ENCODE results near the gene MUC2.

The MUC2 gene

DNA sequence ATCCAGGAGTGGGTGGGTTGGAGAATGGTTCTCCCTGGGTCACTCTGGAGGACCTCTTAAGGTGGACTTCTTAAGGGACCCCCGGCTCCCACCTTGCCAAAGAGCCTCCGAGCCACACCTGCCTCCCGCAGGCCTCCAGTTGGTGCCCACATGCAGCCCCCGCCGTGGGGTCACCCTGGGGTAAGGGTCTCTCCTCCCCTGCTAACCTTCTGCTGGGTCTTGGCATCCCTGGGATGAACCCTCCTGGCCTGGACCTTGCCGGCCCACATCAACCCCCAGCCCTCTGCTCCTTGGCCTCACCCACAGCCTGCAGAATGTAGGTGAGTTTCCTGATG is 25.6 kb upstream of the MUC2 start:
- TF ChIP-seq, protein P1, sequence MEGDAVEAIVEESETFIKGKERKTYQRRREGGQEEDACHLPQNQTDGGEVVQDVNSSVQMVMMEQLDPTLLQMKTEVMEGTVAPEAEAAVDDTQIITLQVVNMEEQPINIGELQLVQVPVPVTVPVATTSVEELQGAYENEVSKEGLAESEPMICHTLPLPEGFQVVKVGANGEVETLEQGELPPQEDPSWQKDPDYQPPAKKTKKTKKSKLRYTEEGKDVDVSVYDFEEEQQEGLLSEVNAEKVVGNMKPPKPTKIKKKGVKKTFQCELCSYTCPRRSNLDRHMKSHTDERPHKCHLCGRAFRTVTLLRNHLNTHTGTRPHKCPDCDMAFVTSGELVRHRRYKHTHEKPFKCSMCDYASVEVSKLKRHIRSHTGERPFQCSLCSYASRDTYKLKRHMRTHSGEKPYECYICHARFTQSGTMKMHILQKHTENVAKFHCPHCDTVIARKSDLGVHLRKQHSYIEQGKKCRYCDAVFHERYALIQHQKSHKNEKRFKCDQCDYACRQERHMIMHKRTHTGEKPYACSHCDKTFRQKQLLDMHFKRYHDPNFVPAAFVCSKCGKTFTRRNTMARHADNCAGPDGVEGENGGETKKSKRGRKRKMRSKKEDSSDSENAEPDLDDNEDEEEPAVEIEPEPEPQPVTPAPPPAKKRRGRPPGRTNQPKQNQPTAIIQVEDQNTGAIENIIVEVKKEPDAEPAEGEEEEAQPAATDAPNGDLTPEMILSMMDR (IDR thresholded peaks at IDR 0.05; ENCODE audit: low read depth, low read length) = no peak
- Histone ChIP-seq H3K9me3 (no peaks in the 10 kb centered on the region), H3K36me3 (no peaks in the 10 kb centered on the region), H3K4me3 (ENCODE audit: low read depth, low read length) (no peak overlapping the region), H3K4me1 (no peaks in the 10 kb centered on the region), H3K27me3 (no peaks in the 10 kb centered on the region)
- no peak for DNase-seq

DNA sequence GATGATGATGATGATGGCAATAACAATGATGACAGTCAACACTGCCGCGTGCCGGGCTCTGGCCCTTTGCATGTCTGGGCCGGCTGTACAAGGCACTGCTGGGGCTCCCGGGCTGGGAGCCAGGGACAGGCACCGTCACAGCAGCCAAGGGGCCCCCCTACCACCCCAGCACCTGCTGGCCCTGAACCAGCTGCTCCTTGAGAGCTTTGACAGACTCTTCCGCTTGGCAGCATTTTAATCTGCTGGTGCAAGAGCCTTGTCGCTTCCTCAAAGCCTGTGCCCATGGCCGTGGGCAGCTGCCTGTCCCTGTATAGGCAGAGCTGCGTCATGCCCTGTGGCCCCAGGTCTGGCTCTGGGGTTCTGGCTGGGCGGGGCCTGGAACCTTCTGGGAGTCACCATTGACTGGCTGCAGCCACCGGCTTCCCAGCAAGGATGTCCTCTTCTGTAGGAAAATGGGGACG is 25.2 kb upstream of the MUC2 start:
- Histone ChIP-seq H3K9me3 (no peaks in the 10 kb centered on the region), H3K36me3 (no peaks in the 10 kb centered on the region), H3K4me1 (no peaks in the 10 kb centered on the region), H3K4me3 (ENCODE audit: low read depth, low read length) (no peak overlapping the region), H3K27me3 (no peaks in the 10 kb centered on the region)
- peak; percentile 3 for DNase-seq
- TF ChIP-seq, protein P1 (IDR thresholded peaks at IDR 0.05; ENCODE audit: low read depth, low read length) = no peak

GRCh38 chr11:1049911-1050580 is 24.6 kb upstream of the MUC2 start:
- Histone ChIP-seq H3K36me3 (no peaks in the 10 kb centered on the region), H3K27me3 (no peaks in the 10 kb centered on the region), H3K4me3 (ENCODE audit: low read depth, low read length) (no peak overlapping the region), H3K9me3 (no peaks in the 10 kb centered on the region), H3K4me1 (no peaks in the 10 kb centered on the region)
- peak; percentile 6 for DNase-seq
- TF ChIP-seq, protein P1 (IDR thresholded peaks at IDR 0.05; ENCODE audit: low read depth, low read length) = no peak

DNA sequence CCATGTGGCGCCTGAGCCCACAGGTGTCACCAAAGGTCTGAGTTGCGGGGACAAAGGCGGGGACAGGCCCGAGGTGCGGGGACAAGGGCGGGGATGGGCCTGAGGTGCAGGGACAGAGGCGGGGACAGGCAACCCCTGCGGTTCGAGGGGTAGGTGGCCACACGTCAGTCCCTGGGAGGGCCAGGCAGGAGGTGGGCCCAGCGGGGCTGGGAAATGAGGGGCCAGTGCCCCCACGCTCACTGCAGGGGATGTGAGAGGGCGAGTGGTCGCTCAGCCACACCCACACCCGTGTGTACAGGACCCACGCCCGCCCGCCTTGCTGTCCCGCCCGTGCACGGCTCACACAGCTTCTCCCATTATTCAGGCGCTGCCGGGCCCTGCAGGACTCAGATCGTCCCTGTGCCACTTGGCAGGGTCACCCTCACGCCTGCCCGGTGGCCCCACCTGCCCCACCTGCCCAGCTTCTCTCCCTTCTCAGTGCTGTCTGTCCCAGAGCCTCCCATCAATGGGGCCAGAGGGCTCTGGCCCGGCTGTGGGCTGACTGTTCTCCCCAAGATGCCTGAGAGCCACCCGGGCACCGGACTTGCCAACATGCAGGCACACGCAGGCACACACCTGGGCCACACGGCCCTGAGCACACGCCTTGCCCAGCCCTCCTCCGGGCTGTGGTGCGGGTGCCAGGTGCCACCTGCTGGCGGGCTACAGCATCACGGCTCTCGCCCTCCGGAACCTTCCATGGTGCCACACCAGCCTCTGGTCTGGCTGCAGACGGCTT is 23.9 kb upstream of the MUC2 start:
- Histone ChIP-seq H3K4me1 (no peaks in the 10 kb centered on the region), H3K4me3 (ENCODE audit: low read depth, low read length) (no peak overlapping the region), H3K36me3 (no peaks in the 10 kb centered on the region), H3K27me3 (no peaks in the 10 kb centered on the region), H3K9me3 (no peaks in the 10 kb centered on the region)
- peak; percentile 69 for DNase-seq
- TF ChIP-seq, protein P1 (IDR thresholded peaks at IDR 0.05; ENCODE audit: low read depth, low read length) = peak; percentile 69

DNA sequence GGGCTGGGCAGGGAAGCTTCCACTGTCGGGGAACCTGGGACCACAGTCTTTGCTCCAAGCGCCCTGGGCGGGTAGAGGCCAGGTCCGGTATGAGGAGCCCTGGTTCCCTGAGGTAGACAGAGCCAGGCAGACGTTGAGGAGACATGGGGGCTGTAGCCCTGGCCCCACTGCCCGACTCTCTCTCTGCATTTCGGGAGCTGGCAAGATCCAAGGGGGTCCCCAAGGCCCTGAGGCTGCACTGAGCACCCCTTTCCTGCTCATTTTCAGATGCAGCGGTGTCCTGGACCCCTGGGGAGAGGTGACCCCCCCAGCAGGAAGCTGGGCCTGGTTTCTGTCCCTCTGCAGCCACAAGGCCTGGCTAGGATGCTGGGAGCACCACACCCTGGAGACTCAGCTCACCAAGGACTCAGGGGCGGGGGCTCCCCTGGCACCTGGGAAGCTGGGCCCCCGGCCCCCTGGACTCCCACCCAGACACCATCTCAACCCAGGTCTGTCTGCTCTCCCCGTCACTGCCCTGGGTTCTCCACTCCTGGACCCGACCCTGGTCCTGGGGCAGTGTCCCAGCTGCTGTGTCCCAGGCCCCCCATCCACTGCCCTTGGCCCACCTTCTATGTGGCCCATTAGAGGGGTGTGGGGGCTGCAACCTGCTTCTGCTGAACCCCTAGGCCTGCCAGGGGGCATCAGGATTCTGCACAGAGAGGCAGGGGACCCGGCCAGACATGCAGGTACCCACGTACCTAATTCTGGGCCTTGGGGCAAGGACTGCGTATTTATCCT is 23.1 kb upstream of the MUC2 start:
- Histone ChIP-seq H3K9me3 (no peaks in the 10 kb centered on the region), H3K36me3 (no peaks in the 10 kb centered on the region), H3K27me3 (no peaks in the 10 kb centered on the region), H3K4me3 (ENCODE audit: low read depth, low read length) (no peak overlapping the region), H3K4me1 (no peaks in the 10 kb centered on the region)
- no peak for DNase-seq
- TF ChIP-seq, protein P1 (IDR thresholded peaks at IDR 0.05; ENCODE audit: low read depth, low read length) = no peak

Measured in BE2C (cell line).